Measurements from ENCODE around the gene NEK7.

DNA sequence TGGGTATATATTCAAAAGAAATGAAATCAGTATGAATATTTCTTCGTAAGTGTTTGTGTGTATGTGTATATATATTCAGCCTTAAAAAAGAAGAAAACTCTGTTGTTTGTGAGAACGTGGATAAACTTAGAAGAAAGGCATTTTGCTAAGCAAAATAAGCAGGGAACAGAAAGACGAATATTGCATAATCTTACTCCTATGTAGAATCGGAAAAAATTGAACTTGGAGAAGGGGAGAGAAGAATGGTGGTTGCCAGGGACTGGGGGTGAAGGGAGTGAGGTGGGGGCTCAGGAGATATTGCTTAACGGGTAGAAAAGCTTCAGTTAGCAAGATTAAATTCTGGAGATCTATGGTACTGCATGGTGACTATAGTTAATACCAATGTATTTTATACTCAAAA, 40.3 kb upstream of the NEK7 start:
- TF ChIP-seq ELF4 (IDR thresholded peaks at IDR 0.05) (no peak), SP1 (IDR thresholded peaks at IDR 0.05) (no peak), NFRKB (IDR thresholded peaks at IDR 0.05) (no peak), TARDBP (IDR thresholded peaks at IDR 0.05) (no peak), ARNT (IDR thresholded peaks at IDR 0.05) (no peak), FOXM1 (IDR thresholded peaks at IDR 0.05; ENCODE audit: borderline replicate concordance) (no peak), L3MBTL2 (conservative IDR thresholded peaks at IDR 0.05) (no peak)
